Measurements from ENCODE around the gene TWF2. TPM values are rescaled to one million over a fixed set of nuclear protein-coding genes. Genes with fewer than 3 reads are reported as not detected.

TWF2 gene
- total and polyA plus RNA-seq, 9 of the 15 experiments (the other 6 are each of a cell fraction or from before 2014, with no cell fraction given), result 0.11 to 61.9 (median 29.7) TPM

GRCh38 chr3:52245322-52246263, 6.6 kb upstream of the TWF2 start, which contains the start of gene PPM1M (continued):
- TF ChIP-seq SAP30 (IDR thresholded peaks at IDR 0.05; ENCODE audit: borderline replicate concordance, insufficient read depth, low read depth, low read length, poor library complexity, severe bottlenecking), result peak; percentile 31
- no peak for TF ChIP-seq ZNF512 (tag; IDR thresholded peaks at IDR 0.05)
- no peak for TF ChIP-seq ZEB2 (IDR thresholded peaks at IDR 0.05)
- TF ChIP-seq SAFB (IDR thresholded peaks at IDR 0.05; ENCODE audit: borderline replicate concordance, low read depth, low read length), result no peak
- no peak for TF ChIP-seq DLX4 (CRISPR knock-in tag; IDR thresholded peaks at IDR 0.05)
- TF ChIP-seq MCM2 (IDR thresholded peaks at IDR 0.05; ENCODE audit: low read depth), result no peak
- no peak for TF ChIP-seq SIN3A (IDR thresholded peaks at IDR 0.05; ENCODE audit: borderline replicate concordance in 2 of 2, control insufficient read depth in 1 of 2, low read depth in 2 of 2, low read length in 2 of 2)
- TF ChIP-seq HLTF (IDR thresholded peaks at IDR 0.05), result no peak
- no peak for TF ChIP-seq ZNF277 (CRISPR knock-in tag; IDR thresholded peaks at IDR 0.05; ENCODE audit: borderline replicate concordance)
- TF ChIP-seq E2F1 (CRISPR knock-in tag; IDR thresholded peaks at IDR 0.05), result no peak
- TF ChIP-seq ZFP30 (CRISPR knock-in tag; IDR thresholded peaks at IDR 0.05; ENCODE audit: borderline replicate concordance), result no peak
- TF ChIP-seq GTF2B (IDR thresholded peaks at IDR 0.05; ENCODE audit: extremely low read depth, insufficient read length), result no peak
- no peak for TF ChIP-seq SMARCC2 (IDR thresholded peaks at IDR 0.05; ENCODE audit: low read depth)
- TF ChIP-seq MYBL2 (IDR thresholded peaks at IDR 0.05; ENCODE audit: low read depth), result no peak
- TF ChIP-seq MYBL2 (CRISPR knock-in tag; IDR thresholded peaks at IDR 0.05; ENCODE audit: borderline replicate concordance), result no peak
- TF ChIP-seq SMAD3 (CRISPR knock-in tag; conservative IDR thresholded peaks at IDR 0.05), result no peak
- no peak for TF ChIP-seq POLR3G (IDR thresholded peaks at IDR 0.05; ENCODE audit: extremely low read depth, insufficient read length, insufficient replicate concordance)
- peak; percentile 19 to 48; a peak in 2 of 4 replicates for TF ChIP-seq NRF1 (conservative IDR thresholded peaks at IDR 0.05 in 1 of 2, IDR thresholded peaks at IDR 0.05 in 1 of 2)
- TF ChIP-seq RFX5 (IDR thresholded peaks at IDR 0.05; ENCODE audit: low read depth, low read length), result no peak
- no peak for TF ChIP-seq ATF1 (CRISPR knock-in tag; IDR thresholded peaks at IDR 0.05)
- TF ChIP-seq ATF1 (tag; IDR thresholded peaks at IDR 0.05), result no peak
- TF ChIP-seq CC2D1A (IDR thresholded peaks at IDR 0.05), result no peak
- TF ChIP-seq HMGN3 (IDR thresholded peaks at IDR 0.05; ENCODE audit: borderline replicate concordance, extremely low read depth, insufficient read length, low read depth, low read length), result peak; percentile 36

All from K562 (cell line).